ENCODE measurements around the gene GATAD2A. TPM values are rescaled to one million over a fixed set of nuclear protein-coding genes. Genes with fewer than 3 reads are reported as not detected.

The GATAD2A gene
- total and polyA plus RNA-seq, 4 experiments from 2014 or later = 3.8 to 108 (median 65.6) TPM

- CTCF ChIA-PET (ENCODE audit: partially characterized antibody) = interaction anchor here (0.7 kb wide), 1 partner anchor 12 kb away, joined by 3 read pairs; no protein-coding TSS in a partner anchor
- Mint-ChIP-seq H3K9me3 (peaks cover 0 to 2% (median 0%) of the 10 kb centered on the region in 8 donors), H3K27me3 (no peaks in the 10 kb centered on the region), H3K27ac (peak overlapping the region in 2 of 7 donors; percentile 22 to 38), H3K4me3 (no peak overlapping the region), H3K4me1 (peaks cover 0 to under 1% (median 0%) of the 10 kb centered on the region in 4 donors), H3K36me3 (peaks cover 36 to 76% of the 10 kb centered on the region in 2 donors)
- H3K27ac ChIP-seq (ENCODE audit: low read depth, low read length) = no peak overlapping the region
- peaks cover 89% of the 10 kb centered on the region for H3K36me3 ChIP-seq (ENCODE audit: insufficient read depth, low read length)
- H3K27me3 ChIP-seq (ENCODE audit: insufficient read depth, low read length) = no peaks in the 10 kb centered on the region
- H3K4me1 ChIP-seq (ENCODE audit: insufficient read depth, low read length) = no peaks in the 10 kb centered on the region
- H3K9me3 ChIP-seq (ENCODE audit: control insufficient read depth in 1 of 2, low read length in 2 of 2) = no peaks in the 10 kb centered on the region
- DNase-seq = no peak
- POLR2A ChIA-PET (ENCODE audit: partially characterized antibody) = no interaction called here
- H3K4me3 ChIP-seq (ENCODE audit: low read length in 2 of 2) = no peak overlapping the region
- intact Hi-C loops (cut with micrococcal nuclease) = no loop called here
Observed at GRCh38 chr19:19501798-19502197, 96.3 kb downstream of the GATAD2A start.

GRCh38 chr19:19502281-19502680, 96.8 kb downstream of the GATAD2A start:
- no peak overlapping the region for H3K4me3 ChIP-seq (ENCODE audit: low read length in 2 of 2)
- Mint-ChIP-seq H3K36me3 (peaks cover 36 to 75% of the 10 kb centered on the region in 2 donors), H3K4me3 (no peak overlapping the region), H3K9me3 (peaks cover 0 to 2% (median 0%) of the 10 kb centered on the region in 8 donors), H3K27ac (peak overlapping the region in 1 of 7 donors; percentile 68), H3K27me3 (no peaks in the 10 kb centered on the region), H3K4me1 (no peaks in the 10 kb centered on the region)
- H3K4me1 ChIP-seq (ENCODE audit: insufficient read depth, low read length) = no peaks in the 10 kb centered on the region
- intact Hi-C loops (cut with micrococcal nuclease) = no loop called here
- peaks cover 84% of the 10 kb centered on the region for H3K36me3 ChIP-seq (ENCODE audit: insufficient read depth, low read length)
- no peak for DNase-seq
- CTCF ChIA-PET (ENCODE audit: partially characterized antibody) = interaction anchor here (0.7 kb wide), 1 partner anchor 12 kb away, joined by 3 read pairs; no protein-coding TSS in a partner anchor
- H3K9me3 ChIP-seq (ENCODE audit: control insufficient read depth in 1 of 2, low read length in 2 of 2) = no peaks in the 10 kb centered on the region
- H3K27me3 ChIP-seq (ENCODE audit: insufficient read depth, low read length) = no peaks in the 10 kb centered on the region
- no peak overlapping the region for H3K27ac ChIP-seq (ENCODE audit: low read depth, low read length)
- POLR2A ChIA-PET (ENCODE audit: partially characterized antibody) = no interaction called here

GRCh38 chr19:19502808-19503602, 97.5 kb downstream of the GATAD2A start:
- Histone ChIP-seq H3K9me3 (ENCODE audit: control insufficient read depth in 1 of 2, low read length in 2 of 2) (no peaks in the 10 kb centered on the region), H3K27ac (ENCODE audit: low read depth, low read length) (no peak overlapping the region), H3K36me3 (ENCODE audit: insufficient read depth, low read length) (peaks cover 84% of the 10 kb centered on the region), H3K27me3 (ENCODE audit: insufficient read depth, low read length) (no peaks in the 10 kb centered on the region), H3K4me1 (ENCODE audit: insufficient read depth, low read length) (no peaks in the 10 kb centered on the region), H3K4me3 (ENCODE audit: low read length in 2 of 2) (no peak overlapping the region)
- Mint-ChIP-seq H3K9me3 (peaks cover 0 to 4% (median 0%) of the 10 kb centered on the region in 8 donors), H3K27ac (peak overlapping the region in 3 of 7 donors; percentile 3 to 94 (median 68)), H3K27me3 (no peaks in the 10 kb centered on the region), H3K4me3 (no peak overlapping the region), H3K4me1 (no peaks in the 10 kb centered on the region), H3K36me3 (peaks cover 36 to 75% of the 10 kb centered on the region in 2 donors)
- intact Hi-C loops (cut with micrococcal nuclease) = no loop called here
- ChIA-PET CTCF (ENCODE audit: partially characterized antibody) (interaction anchor here (0.7 kb wide), 1 partner anchor 13 kb away, joined by 3 read pairs; no protein-coding TSS in a partner anchor), POLR2A (ENCODE audit: partially characterized antibody) (no interaction called here)
- DNase-seq = no peak

GRCh38 chr19:19504754-19505668, 99.5 kb downstream of the GATAD2A start:
- Mint-ChIP-seq H3K4me1 (no peaks in the 10 kb centered on the region), H3K9me3 (peaks cover 0 to 4% (median 0%) of the 10 kb centered on the region in 8 donors), H3K27me3 (no peaks in the 10 kb centered on the region), H3K4me3 (no peak overlapping the region), H3K27ac (peak overlapping the region in 2 of 7 donors; percentile 15 to 73), H3K36me3 (peaks cover 36 to 65% of the 10 kb centered on the region in 2 donors)
- ChIA-PET POLR2A (ENCODE audit: partially characterized antibody) (interaction anchor here (1.1 kb wide), 1 partner anchor 10 kb away, joined by 3 read pairs; the partner anchor contains the start of gene TSSK6), CTCF (ENCODE audit: partially characterized antibody) (no interaction called here)
- intact Hi-C loops (cut with micrococcal nuclease) = no loop called here
- Histone ChIP-seq H3K27me3 (ENCODE audit: insufficient read depth, low read length) (no peaks in the 10 kb centered on the region), H3K4me3 (ENCODE audit: low read length in 2 of 2) (no peak overlapping the region), H3K27ac (ENCODE audit: low read depth, low read length) (no peak overlapping the region), H3K36me3 (ENCODE audit: insufficient read depth, low read length) (peaks cover 64% of the 10 kb centered on the region), H3K9me3 (ENCODE audit: control insufficient read depth in 1 of 2, low read length in 2 of 2) (no peaks in the 10 kb centered on the region), H3K4me1 (ENCODE audit: insufficient read depth, low read length) (no peaks in the 10 kb centered on the region)
- DNase-seq = no peak

- Mint-ChIP-seq H3K9me3 (peaks cover 0 to 5% (median 0%) of the 10 kb centered on the region in 8 donors), H3K4me1 (no peaks in the 10 kb centered on the region), H3K36me3 (peaks cover 36 to 58% of the 10 kb centered on the region in 2 donors), H3K27ac (no peak overlapping the region), H3K4me3 (no peak overlapping the region), H3K27me3 (no peaks in the 10 kb centered on the region)
- no peak overlapping the region for H3K27ac ChIP-seq (ENCODE audit: low read depth, low read length)
- no peak for DNase-seq
- H3K4me3 ChIP-seq (ENCODE audit: low read length in 2 of 2) = no peak overlapping the region
- ChIA-PET POLR2A (ENCODE audit: partially characterized antibody) (no interaction called here), CTCF (ENCODE audit: partially characterized antibody) (no interaction called here)
- no peaks in the 10 kb centered on the region for H3K9me3 ChIP-seq (ENCODE audit: control insufficient read depth in 1 of 2, low read length in 2 of 2)
- intact Hi-C loops (cut with micrococcal nuclease) = no loop called here
- H3K36me3 ChIP-seq (ENCODE audit: insufficient read depth, low read length) = peaks cover 56% of the 10 kb centered on the region
- H3K27me3 ChIP-seq (ENCODE audit: insufficient read depth, low read length) = no peaks in the 10 kb centered on the region
- no peaks in the 10 kb centered on the region for H3K4me1 ChIP-seq (ENCODE audit: insufficient read depth, low read length)
Observed at GRCh38 chr19:19505669-19506326, 100.3 kb downstream of the GATAD2A start.

- POLR2A ChIA-PET (ENCODE audit: partially characterized antibody) = interaction anchor here (1.2 kb wide), 1 partner anchor 9 kb away, joined by 5 read pairs; the partner anchor contains the start of genes NDUFA13 and TSSK6
Observed at GRCh38 chr19:19506592-19506991, 101.1 kb downstream of the GATAD2A start.

More at GRCh38 chr19:19506592-19506991, 101.1 kb downstream of the GATAD2A start:
- CTCF ChIA-PET (ENCODE audit: partially characterized antibody) = no interaction called here
- Mint-ChIP-seq H3K4me1 (no peaks in the 10 kb centered on the region), H3K27me3 (no peaks in the 10 kb centered on the region), H3K4me3 (no peak overlapping the region), H3K9me3 (peaks cover 0 to 5% (median 0%) of the 10 kb centered on the region in 8 donors), H3K36me3 (peaks cover 34 to 53% of the 10 kb centered on the region in 2 donors), H3K27ac (peak overlapping the region in 3 of 7 donors; percentile 57 to 74 (median 60))
- Histone ChIP-seq H3K36me3 (ENCODE audit: insufficient read depth, low read length) (peaks cover 48% of the 10 kb centered on the region), H3K27me3 (ENCODE audit: insufficient read depth, low read length) (no peaks in the 10 kb centered on the region), H3K27ac (ENCODE audit: low read depth, low read length) (no peak overlapping the region), H3K4me3 (ENCODE audit: low read length in 2 of 2) (no peak overlapping the region), H3K9me3 (ENCODE audit: control insufficient read depth in 1 of 2, low read length in 2 of 2) (no peaks in the 10 kb centered on the region), H3K4me1 (ENCODE audit: insufficient read depth, low read length) (no peaks in the 10 kb centered on the region)
- no peak for DNase-seq
- intact Hi-C loops (cut with micrococcal nuclease) = no loop called here
